Natural killer cell (primary cell): ENCODE results near the gene CABP1. TPM values are rescaled to one million over a fixed set of nuclear protein-coding genes. Genes with fewer than 3 reads are reported as not detected.
"Not testable (repeated sequence)": the region's sequence is repeated elsewhere in the genome, so short reads cannot be mapped to it uniquely, and the experiment has no call there.

Source experiments
- ATAC-seq, 3 donors: fragments of 150-1000 bp in 2 of 3; fragments of 200-7000 bp in 1 of 3; cut with Tn5 transposase; 1 replicate in 1 of 3; 2 replicates in 2 of 3; pipeline ENCODE4 v1.10.0; 2021; ENCODE audit warnings: mild to moderate bottlenecking in 2 of 3, moderate library complexity in 2 of 3
- DNase-seq, 2 donors: peaks; one replicate each; pipeline versions ENCODE4 v3.0.0 to v3.0.0-alpha.2; 2013 to 2021; ENCODE audit warnings: mixed read lengths in 1 of 2
- H3K27ac ChIP-seq: one replicate; pipeline ENCODE4 v1.5.1; 2013; ENCODE audit warnings: mild to moderate bottlenecking, low read length
- H3K27me3 ChIP-seq: one replicate; pipeline ENCODE4 v1.6.1; 2013; ENCODE audit warnings: low read length; ENCODE audit not compliant: control insufficient read depth, insufficient read depth
- H3K36me3 ChIP-seq: one replicate; pipeline ENCODE4 v1.6.1; 2013; ENCODE audit warnings: low read length; ENCODE audit not compliant: control insufficient read depth, insufficient read depth
- H3K4me1 ChIP-seq: one replicate; pipeline ENCODE4 v1.6.1; 2013; ENCODE audit warnings: low read length; ENCODE audit not compliant: control insufficient read depth, insufficient read depth
- H3K4me3 ChIP-seq: one replicate; pipeline ENCODE4 v1.5.1; 2013; ENCODE audit warnings: low read length
- H3K9me3 ChIP-seq: one replicate; pipeline ENCODE4 v1.6.1; 2013; ENCODE audit warnings: low read length; ENCODE audit not compliant: control insufficient read depth, insufficient read depth
- H3K27ac Mint-ChIP-seq, 2 donors: one replicate each; pipeline ENCODE4 v1.8.0; 2022; ENCODE audit warnings: mild to moderate bottlenecking in 2 of 2, mixed read lengths in 2 of 2, moderate library complexity in 1 of 2
- H3K27me3 Mint-ChIP-seq, 2 donors: one replicate each; pipeline ENCODE4 v1.8.0; 2022; ENCODE audit warnings: low read depth in 2 of 2, mixed read lengths in 2 of 2
- H3K36me3 Mint-ChIP-seq: one replicate; pipeline ENCODE4 v1.8.0; 2022; ENCODE audit warnings: mixed read lengths
- H3K4me1 Mint-ChIP-seq, 2 donors: one replicate each; pipeline ENCODE4 v1.8.0; 2022; ENCODE audit warnings: mixed read lengths in 2 of 2
- H3K4me3 Mint-ChIP-seq: one replicate; pipeline ENCODE4 v1.8.0; 2022; ENCODE audit warnings: mild to moderate bottlenecking, moderate library complexity, mixed read lengths
- H3K9me3 Mint-ChIP-seq, 2 donors: one replicate each; pipeline ENCODE4 v1.8.0; 2022; ENCODE audit warnings: mixed read lengths in 2 of 2
- CTCF ChIP-seq: fragments of 200-600 bp; IDR thresholded peaks from one replicate; pipeline ENCODE4 v1.8.0; 2022; ENCODE audit warnings: antibody characterized with exemption
- WGBS: methylation state at CpG from one replicate; pipeline ENCODE4 v1.1.7; 2013; ENCODE audit warnings: missing lambda C conversion rate; ENCODE audit not compliant: insufficient coverage; 5-methylcytosine and 5-hydroxymethylcytosine counted together
- intact Hi-C: fragments of 100-400 bp; cut with micrococcal nuclease; formaldehyde crosslinking; loops from one replicate; pipeline ENCODE4 v1.14.2; 2022
- total RNA-seq, 4 donors: library from RNA; stranded (reverse); fragments of 120-200 nt in 1 of 4; gene quantifications; one replicate each; pipeline versions ENCODE4 v1.2.3 to v1.2.4, GENCODE V29; 2013 to 2022

The CABP1 gene
- total RNA-seq, 3 donors from 2014 or later (not counting 1 experiment from before 2014, with no cell fraction given): not detected

- Mint-ChIP-seq H3K27ac (no peak overlapping the region), H3K4me1 (no peaks in the 10 kb centered on the region), H3K4me3 (no peak overlapping the region), H3K36me3 (no peaks in the 10 kb centered on the region), H3K27me3 (peaks cover 0 to 5% of the 10 kb centered on the region in 2 donors), H3K9me3 (no peaks in the 10 kb centered on the region)
- H3K4me1 ChIP-seq: no peaks in the 10 kb centered on the region
- whole genome bisulfite sequencing: 98% methylated on average over 34 of the region's 34 CpGs
- H3K9me3 ChIP-seq: no peaks in the 10 kb centered on the region
- intact Hi-C loops: no loop called here
- no peak overlapping the region for H3K4me3 ChIP-seq
- no peaks in the 10 kb centered on the region for H3K36me3 ChIP-seq
- no peak for ATAC-seq
- TF ChIP-seq CTCF: no peak
- H3K27me3 ChIP-seq: no peaks in the 10 kb centered on the region
- DNase-seq: no peak
- no peak overlapping the region for H3K27ac ChIP-seq
Measured at GRCh38 chr12:120666571-120667390, 26.4 kb downstream of the CABP1 start.

GRCh38 chr12:120668091-120668867 lies 27.9 kb downstream of the CABP1 start:
- ATAC-seq: no peak
- Mint-ChIP-seq H3K27ac (no peak overlapping the region), H3K4me1 (no peaks in the 10 kb centered on the region), H3K9me3 (no peaks in the 10 kb centered on the region), H3K4me3 (no peak overlapping the region), H3K27me3 (peaks cover 0 to 5% of the 10 kb centered on the region in 2 donors), H3K36me3 (no peaks in the 10 kb centered on the region)
- Histone ChIP-seq H3K9me3 (no peaks in the 10 kb centered on the region), H3K4me3 (no peak overlapping the region), H3K27me3 (no peaks in the 10 kb centered on the region), H3K4me1 (no peaks in the 10 kb centered on the region), H3K36me3 (no peaks in the 10 kb centered on the region), H3K27ac (no peak overlapping the region)
- 84% methylated on average over 20 of the region's 20 CpGs for WGBS
- no peak for DNase-seq
- no peak for TF ChIP-seq CTCF
- intact Hi-C loops: no loop called here

GRCh38 chr12:120668868-120669840 lies 28.7 kb downstream of the CABP1 start:
- no peaks in the 10 kb centered on the region for H3K4me1 Mint-ChIP-seq
- TF ChIP-seq CTCF: no peak
- Histone ChIP-seq H3K27me3 (no peaks in the 10 kb centered on the region), H3K36me3 (no peaks in the 10 kb centered on the region), H3K27ac (no peak overlapping the region), H3K9me3 (no peaks in the 10 kb centered on the region), H3K4me3 (no peak overlapping the region), H3K4me1 (no peaks in the 10 kb centered on the region)
- H3K4me3 Mint-ChIP-seq: no peak overlapping the region
- H3K27me3 Mint-ChIP-seq: peaks cover 0 to 3% of the 10 kb centered on the region in 2 donors
- H3K36me3 Mint-ChIP-seq: no peaks in the 10 kb centered on the region
- no peak overlapping the region for H3K27ac Mint-ChIP-seq
- WGBS: 80% methylated on average over 19 of the region's 19 CpGs
- intact Hi-C loops: no loop called here
- no peak for ATAC-seq
- no peaks in the 10 kb centered on the region for H3K9me3 Mint-ChIP-seq
- DNase-seq: no peak

- DNase-seq, H3K4me3 Mint-ChIP-seq, H3K27ac Mint-ChIP-seq, H3K4me1 ChIP-seq, H3K36me3 Mint-ChIP-seq, H3K27me3 Mint-ChIP-seq, H3K9me3 Mint-ChIP-seq, H3K27me3 ChIP-seq, intact Hi-C loops, H3K27ac ChIP-seq, H3K4me3 ChIP-seq, H3K4me1 Mint-ChIP-seq, H3K9me3 ChIP-seq, H3K36me3 ChIP-seq, ATAC-seq: not testable (repeated sequence)
- 91% methylated on average over 6 of the region's 6 CpGs for WGBS
Measured at GRCh38 chr12:120670237-120670636, 29.8 kb downstream of the CABP1 start.
